ENCODE measurements around the gene TLR7.

Gene TLR7

GRCh38 chrX:12891171-12891570 is 24.3 kb downstream of the TLR7 start:
- no peak for DNase-seq (ENCODE audit: low read depth)

- no peak for DNase-seq (ENCODE audit: low read depth)
These were observed 25.1 kb downstream of the TLR7 start for GRCh38 chrX:12891915-12892506.

GRCh38 chrX:12892716-12893115 is 25.8 kb downstream of the TLR7 start:
- DNase-seq (ENCODE audit: low read depth) = no peak

- DNase-seq (ENCODE audit: low read depth) = no peak
These were observed 27.5 kb downstream of the TLR7 start for GRCh38 chrX:12894074-12895030.

GRCh38 chrX:12895866-12896265 is 29.0 kb downstream of the TLR7 start:
- DNase-seq (ENCODE audit: low read depth) = no peak

DNA sequence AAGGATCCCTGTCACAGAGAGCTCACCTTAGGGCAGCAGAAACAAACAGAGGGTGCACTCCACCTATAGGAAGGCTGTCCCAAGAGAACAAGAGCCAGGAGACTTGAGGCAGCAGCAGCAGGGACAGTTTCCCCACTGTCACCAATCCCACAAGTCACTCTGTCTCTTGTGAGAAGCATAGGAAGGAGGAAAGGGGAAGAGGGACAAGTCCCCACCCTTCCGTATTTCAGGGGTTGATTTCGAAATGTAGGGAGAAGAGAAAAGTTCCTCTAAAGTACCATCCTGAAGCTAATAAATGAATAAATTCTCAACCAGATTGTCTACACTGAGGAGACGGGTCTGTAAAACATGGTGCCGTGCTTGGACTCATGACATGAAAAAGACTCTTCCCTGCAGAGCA is 30.1 kb downstream of the TLR7 start:
- DNase-seq (ENCODE audit: low read depth) = no peak

DNA sequence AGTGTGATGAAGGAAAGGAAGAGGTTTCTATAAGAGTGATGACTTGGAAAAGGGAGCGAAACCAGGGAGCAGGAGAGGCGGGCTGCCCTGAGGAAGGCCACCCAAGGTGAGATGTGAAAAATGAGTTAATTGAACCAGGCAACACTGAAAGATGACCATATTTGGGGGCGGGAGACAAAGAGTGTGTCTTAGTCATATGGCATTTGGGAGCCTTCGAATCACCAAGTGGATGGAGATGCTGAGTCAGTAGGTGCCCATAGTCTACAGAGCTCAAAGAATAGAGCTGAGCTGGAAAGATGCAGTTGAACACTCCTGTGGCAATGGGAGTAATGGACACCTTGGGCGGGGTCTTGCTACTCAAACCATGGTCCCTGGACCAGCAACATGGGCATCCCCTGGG is 31.2 kb downstream of the TLR7 start:
- no peak for DNase-seq (ENCODE audit: low read depth)

- DNase-seq (ENCODE audit: low read depth) = no peak
These were observed 32.6 kb downstream of the TLR7 start for GRCh38 chrX:12899506-12899905.

DNA sequence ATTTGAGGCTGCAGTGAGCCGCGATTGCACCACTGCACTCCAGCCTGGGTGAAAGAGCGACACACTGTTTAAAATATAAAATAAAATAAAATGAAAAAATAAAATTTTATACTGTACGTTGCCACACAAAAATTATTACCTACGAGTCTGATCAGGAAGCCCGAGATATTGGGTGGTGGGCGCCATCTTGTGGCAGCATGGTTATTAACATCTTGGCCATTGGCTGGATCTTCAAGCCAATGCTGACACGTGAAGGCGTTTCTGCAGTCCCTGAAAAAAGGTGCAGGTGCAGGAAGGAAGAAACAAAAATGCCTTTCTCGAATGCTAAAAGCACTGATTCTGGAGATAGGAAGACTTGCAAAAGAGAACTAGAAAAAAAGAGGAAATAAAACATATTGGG is 34.6 kb downstream of the TLR7 start:
- DNase-seq (ENCODE audit: low read depth) = peak; percentile 14

GRCh38 chrX:12903646-12904045 is 36.8 kb downstream of the TLR7 start:
- no peak for DNase-seq (ENCODE audit: low read depth)

DNA sequence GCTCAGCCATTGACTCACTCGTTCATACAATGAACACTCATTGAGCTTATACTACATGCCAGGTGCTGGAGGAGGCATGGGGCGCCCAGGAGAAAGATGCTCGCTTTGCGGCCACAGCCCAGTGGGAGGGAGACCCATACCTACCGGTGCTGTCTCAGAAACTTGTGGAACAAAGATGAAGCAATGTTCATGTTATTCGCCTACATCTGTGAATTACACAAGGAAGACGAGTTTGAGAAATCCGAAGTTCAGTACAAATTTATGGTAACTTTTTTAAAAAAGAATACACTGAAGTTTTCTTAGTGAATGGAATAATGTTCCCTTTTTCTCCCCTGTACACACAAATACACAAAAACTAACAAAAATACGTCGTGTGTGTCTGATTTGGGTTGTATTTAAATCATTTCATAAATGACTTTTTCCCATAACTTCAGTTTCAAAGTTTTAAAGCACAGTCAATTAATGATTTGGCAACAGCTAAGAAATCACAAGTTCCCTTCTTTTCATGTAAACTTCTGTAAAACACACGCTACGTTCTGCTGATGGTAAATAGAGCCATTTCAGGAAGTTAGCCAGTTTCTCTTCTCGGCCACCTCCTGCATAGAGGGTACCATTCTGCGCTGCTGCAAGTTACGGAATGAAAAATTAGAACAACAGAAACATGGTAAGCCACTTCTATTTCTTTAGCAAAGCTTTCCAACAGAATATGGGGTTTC is 39.3 kb downstream of the TLR7 start, which contains the start of gene TLR8:
TLR8 (plus strand) TSS at position 575 of the 716 bp plus-strand sequence; CDS start at position 662, 87 bp downstream.
- DNase-seq (ENCODE audit: low read depth) = no peak

GRCh38 chrX:12910423-12911121 is 43.7 kb downstream of the TLR7 start:
- no peak for DNase-seq (ENCODE audit: low read depth)

DNA sequence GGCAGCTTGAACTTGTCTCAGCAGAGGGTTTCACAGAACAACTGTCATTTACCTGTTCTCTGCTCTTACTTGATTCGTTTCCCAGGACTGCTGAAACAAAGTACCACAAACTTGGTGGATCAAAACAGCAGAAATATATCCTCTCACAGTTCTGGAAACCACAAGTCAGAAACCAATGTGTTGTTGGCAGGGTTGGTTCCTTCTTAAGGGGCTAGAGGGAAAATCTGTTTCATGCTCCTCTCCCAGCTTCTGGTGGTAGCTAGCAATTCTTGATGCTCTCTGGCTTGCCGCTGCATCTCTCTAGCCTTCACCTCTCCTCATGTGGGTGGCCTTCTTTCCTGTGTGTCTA is 44.2 kb downstream of the TLR7 start:
- DNase-seq (ENCODE audit: low read depth) = no peak

- DNase-seq (ENCODE audit: low read depth) = no peak
These were observed 46.1 kb downstream of the TLR7 start for GRCh38 chrX:12912791-12913482.

DNA sequence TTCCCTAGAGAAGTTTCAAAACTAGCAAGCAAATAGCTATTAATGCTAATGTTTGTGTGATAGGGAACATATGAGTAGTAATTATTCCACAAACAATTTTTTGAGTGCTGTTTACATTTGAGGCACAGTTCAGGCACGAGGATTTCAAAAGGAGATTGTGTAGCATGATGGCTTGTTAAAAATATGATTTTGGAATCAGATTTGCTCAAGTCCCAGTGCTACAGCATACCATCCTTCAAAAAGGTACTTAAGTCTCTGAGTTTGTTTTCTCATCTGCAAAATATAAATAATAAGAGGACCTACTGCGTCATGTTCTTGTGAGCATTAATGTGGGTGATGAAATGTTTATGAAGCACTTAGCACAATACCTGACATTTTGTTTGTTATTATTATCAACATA is 50.9 kb downstream of the TLR7 start:
- DNase-seq (ENCODE audit: low read depth) = no peak

- no peak for DNase-seq (ENCODE audit: low read depth)
These were observed 52.2 kb downstream of the TLR7 start for GRCh38 chrX:12919051-12919450.

GRCh38 chrX:12919620-12920019 is 52.7 kb downstream of the TLR7 start:
- DNase-seq (ENCODE audit: low read depth) = no peak

GRCh38 chrX:12920990-12921389 is 54.1 kb downstream of the TLR7 start:
- DNase-seq (ENCODE audit: low read depth) = no peak

DNA sequence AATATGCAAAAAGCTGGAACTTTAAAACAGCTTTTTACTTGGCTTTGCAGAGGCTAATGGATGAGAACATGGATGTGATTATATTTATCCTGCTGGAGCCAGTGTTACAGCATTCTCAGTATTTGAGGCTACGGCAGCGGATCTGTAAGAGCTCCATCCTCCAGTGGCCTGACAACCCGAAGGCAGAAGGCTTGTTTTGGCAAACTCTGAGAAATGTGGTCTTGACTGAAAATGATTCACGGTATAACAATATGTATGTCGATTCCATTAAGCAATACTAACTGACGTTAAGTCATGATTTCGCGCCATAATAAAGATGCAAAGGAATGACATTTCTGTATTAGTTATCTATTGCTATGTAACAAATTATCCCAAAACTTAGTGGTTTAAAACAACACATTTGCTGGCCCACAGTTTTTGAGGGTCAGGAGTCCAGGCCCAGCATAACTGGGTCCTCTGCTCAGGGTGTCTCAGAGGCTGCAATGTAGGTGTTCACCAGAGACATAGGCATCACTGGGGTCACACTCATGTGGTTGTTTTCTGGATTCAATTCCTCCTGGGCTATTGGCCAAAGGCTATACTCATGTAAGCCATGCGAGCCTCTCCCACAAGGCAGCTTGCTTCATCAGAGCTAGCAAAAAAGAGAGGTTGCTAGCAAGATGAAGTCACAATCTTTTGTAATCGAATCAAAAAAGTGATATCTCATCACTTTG is 55.2 kb downstream of the TLR7 start:
- DNase-seq (ENCODE audit: low read depth) = no peak

- no peak for DNase-seq (ENCODE audit: low read depth)
These were observed 55.7 kb downstream of the TLR7 start for GRCh38 chrX:12922599-12922919.

- no peak for DNase-seq (ENCODE audit: low read depth)
These were observed 62.8 kb downstream of the TLR7 start for GRCh38 chrX:12929701-12930100.
